GM12801 (cell line): ENCODE measurements around the gene FBXW5.

Experiments
- CTCF ChIP-seq: IDR thresholded peaks from one replicate; pipeline ENCODE4 v1.5.1; 2011; ENCODE audit warnings: control low read depth; ENCODE audit not compliant: insufficient read length; ENCODE audit errors: extremely low read depth

FBXW5 gene

DNA sequence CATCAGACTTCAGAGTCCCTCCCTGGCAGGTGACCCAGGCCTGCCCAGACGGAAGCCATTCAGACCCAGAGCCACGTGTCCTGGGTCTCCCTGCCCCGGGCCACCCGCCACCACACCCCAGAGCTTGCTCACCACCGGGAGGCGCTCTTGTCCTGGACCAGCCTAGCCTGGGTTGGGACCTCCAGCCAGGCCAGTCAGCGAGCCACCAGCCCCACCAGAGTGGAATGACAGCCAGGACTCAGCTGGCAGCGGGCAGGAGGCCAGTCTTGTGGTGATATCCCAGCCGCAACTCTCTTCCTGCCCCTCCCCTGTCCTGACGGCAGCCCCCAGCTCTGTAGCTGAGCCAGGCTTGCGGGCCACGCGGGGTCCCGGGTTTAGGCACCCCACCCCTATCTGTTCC, 31.1 kb upstream of the FBXW5 start:
- TF ChIP-seq CTCF = no peak

DNA sequence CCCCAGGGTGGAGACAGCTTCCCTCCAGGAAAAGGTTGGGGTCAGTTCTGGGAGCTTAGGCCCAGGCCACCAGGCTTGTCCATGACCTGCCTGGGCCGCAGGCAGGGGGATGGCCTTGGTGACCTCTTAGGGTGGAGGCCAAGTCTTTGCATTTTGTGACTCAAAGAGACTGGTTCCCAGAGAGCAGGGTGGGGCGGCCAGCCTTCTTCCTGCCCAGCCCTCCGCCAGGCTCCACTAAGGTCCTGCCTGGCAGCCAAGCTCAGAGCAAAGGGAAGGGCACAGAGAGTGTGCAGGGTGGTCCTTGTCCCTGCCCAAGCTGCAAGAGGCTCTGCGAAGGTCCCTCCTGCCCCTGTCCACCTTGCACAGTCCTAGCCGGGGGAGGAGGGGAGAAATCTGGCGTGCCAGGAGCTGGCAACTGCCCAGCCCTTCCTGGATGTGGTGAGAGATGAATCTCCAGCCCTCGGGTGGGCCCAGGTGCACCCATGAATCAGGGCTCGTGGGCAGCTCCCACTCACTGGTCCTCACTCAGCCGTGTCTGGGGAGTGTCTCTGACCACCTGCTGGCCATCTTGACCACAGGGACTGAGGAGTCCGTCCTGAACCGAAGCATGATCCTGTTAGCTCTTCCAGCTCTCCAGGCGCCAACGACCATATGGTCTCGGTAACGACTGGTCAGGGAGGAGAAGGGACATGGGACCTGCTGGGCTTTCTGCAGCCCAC, 30.4 kb upstream of the FBXW5 start:
- TF ChIP-seq CTCF = no peak

- TF ChIP-seq CTCF = no peak
These were observed 29.4 kb upstream of the FBXW5 start for GRCh38 chr9:136973618-136974617.

GRCh38 chr9:136972743-136973142, 28.2 kb upstream of the FBXW5 start:
- no peak for TF ChIP-seq CTCF

GRCh38 chr9:136972335-136972734, 27.8 kb upstream of the FBXW5 start:
- TF ChIP-seq CTCF = no peak

DNA sequence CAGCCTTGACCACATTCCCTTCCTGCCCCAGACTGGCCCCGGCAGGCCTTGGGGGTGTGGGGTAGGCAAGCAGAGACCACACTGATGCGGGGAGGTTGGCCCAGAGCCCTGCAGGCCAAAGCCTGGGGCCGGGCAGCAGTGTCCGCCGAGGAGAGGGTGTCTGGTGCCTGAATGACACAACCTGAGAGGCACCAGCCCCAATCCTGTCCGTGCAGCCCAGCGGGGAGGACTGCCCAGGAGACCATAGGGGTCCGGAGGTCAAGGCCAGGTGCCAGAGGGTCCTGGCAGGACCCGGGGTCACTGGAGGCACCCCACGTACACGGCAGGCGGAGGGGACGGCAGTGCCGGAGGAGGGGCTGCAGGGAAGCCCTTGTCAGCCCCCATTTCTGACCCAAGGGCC, 27.2 kb upstream of the FBXW5 start:
- TF ChIP-seq CTCF = no peak

GRCh38 chr9:136970361-136970760, 25.8 kb upstream of the FBXW5 start:
- TF ChIP-seq CTCF = no peak
